ENCODE results near the gene PRKD2.

DNA sequence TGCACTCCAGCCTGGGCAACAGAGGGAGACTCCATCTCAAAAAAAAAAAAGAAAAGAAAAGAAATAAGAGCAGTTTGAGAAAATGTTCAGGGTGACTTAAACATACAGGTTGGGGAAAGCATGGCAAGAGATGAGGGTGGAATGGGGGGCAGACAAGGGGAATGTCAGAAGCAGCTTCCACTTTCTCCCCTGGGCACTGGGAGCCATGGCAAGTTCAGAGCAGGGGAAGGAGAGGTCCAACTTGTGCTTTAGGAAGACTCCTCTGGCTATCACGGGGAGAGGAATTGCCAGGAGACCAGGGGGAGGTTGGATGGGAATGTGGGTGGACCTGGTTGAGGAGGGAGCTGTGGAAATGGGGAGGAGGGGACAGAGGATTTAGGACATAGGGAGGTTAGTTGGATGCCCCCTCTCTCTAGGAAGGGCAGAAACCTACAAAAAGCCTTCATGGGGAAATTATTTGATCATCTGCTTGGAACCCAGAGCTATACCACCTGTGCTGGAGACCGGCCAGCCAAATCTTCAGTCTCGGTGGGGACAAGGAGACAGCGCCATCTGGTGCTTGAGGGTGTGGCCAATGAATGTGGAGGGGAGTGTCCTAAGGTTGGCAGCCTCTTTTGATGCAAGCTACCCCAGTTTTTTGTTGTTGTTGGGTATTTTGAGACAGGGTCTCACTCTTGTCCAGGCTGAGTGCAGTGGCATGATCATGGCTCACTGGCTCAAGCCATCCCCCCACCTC, 36.7 kb upstream of the PRKD2 start:
- TF ChIP-seq YY1 (tag by site-specific recombination; IDR thresholded peaks at IDR 0.05) (no peak), ZNF2 (tag by site-specific recombination; IDR thresholded peaks at IDR 0.05) (no peak), ZNF510 (tag by site-specific recombination; IDR thresholded peaks at IDR 0.05; ENCODE audit: insufficient replicate concordance) (no peak), ZNF311 (tag by site-specific recombination; IDR thresholded peaks at IDR 0.05; ENCODE audit: borderline replicate concordance) (no peak), MZF1 (tag by site-specific recombination; IDR thresholded peaks at IDR 0.05; ENCODE audit: borderline replicate concordance) (no peak), ZNF10 (tag by site-specific recombination; IDR thresholded peaks at IDR 0.05) (no peak), ZNF292 (tag by site-specific recombination; IDR thresholded peaks at IDR 0.05; ENCODE audit: borderline replicate concordance, low read depth) (no peak), ZNF37A (tag by site-specific recombination; IDR thresholded peaks at IDR 0.05) (no peak), ZNF654 (tag by site-specific recombination; IDR thresholded peaks at IDR 0.05; ENCODE audit: low read depth) (peak; percentile 35)
- TF ChIP-seq, protein P1, sequence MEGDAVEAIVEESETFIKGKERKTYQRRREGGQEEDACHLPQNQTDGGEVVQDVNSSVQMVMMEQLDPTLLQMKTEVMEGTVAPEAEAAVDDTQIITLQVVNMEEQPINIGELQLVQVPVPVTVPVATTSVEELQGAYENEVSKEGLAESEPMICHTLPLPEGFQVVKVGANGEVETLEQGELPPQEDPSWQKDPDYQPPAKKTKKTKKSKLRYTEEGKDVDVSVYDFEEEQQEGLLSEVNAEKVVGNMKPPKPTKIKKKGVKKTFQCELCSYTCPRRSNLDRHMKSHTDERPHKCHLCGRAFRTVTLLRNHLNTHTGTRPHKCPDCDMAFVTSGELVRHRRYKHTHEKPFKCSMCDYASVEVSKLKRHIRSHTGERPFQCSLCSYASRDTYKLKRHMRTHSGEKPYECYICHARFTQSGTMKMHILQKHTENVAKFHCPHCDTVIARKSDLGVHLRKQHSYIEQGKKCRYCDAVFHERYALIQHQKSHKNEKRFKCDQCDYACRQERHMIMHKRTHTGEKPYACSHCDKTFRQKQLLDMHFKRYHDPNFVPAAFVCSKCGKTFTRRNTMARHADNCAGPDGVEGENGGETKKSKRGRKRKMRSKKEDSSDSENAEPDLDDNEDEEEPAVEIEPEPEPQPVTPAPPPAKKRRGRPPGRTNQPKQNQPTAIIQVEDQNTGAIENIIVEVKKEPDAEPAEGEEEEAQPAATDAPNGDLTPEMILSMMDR (tag by site-specific recombination; IDR thresholded peaks at IDR 0.05): peak; percentile 57
- TF ChIP-seq, protein P2, sequence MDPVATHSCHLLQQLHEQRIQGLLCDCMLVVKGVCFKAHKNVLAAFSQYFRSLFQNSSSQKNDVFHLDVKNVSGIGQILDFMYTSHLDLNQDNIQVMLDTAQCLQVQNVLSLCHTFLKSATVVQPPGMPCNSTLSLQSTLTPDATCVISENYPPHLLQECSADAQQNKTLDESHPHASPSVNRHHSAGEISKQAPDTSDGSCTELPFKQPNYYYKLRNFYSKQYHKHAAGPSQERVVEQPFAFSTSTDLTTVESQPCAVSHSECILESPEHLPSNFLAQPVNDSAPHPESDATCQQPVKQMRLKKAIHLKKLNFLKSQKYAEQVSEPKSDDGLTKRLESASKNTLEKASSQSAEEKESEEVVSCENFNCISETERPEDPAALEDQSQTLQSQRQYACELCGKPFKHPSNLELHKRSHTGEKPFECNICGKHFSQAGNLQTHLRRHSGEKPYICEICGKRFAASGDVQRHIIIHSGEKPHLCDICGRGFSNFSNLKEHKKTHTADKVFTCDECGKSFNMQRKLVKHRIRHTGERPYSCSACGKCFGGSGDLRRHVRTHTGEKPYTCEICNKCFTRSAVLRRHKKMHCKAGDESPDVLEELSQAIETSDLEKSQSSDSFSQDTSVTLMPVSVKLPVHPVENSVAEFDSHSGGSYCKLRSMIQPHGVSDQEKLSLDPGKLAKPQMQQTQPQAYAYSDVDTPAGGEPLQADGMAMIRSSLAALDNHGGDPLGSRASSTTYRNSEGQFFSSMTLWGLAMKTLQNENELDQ (tag by site-specific recombination; IDR thresholded peaks at IDR 0.05; ENCODE audit: low read depth): no peak
